Vagina (tissue), 2 donors: ENCODE data around the gene MT1HL1.

Experiments
- POLR2AphosphoS5 ChIP-seq, 2 donors: sonication (generic); formaldehyde crosslinking; IDR thresholded peaks; one replicate each; pipeline ENCODE4 v1.9.0; 2017; ENCODE audit warnings: antibody characterized with exemption in 2 of 2, mild to moderate bottlenecking in 2 of 2, low read depth in 1 of 2; ENCODE audit not compliant: insufficient read depth in 1 of 2
- TF ChIP-seq, protein P1 (sequence below), 3 experiments: fragments of 450-650 bp in 2 of 3; fragments of 200-600 bp in 1 of 3; sonication (generic) in 1 of 3; IDR thresholded peaks; one replicate each; pipeline ENCODE4 v1.5.1; 2017 to 2019; ENCODE audit warnings: antibody characterized with exemption in 3 of 3, mild to moderate bottlenecking in 2 of 3, moderate library complexity in 2 of 3

DNA sequence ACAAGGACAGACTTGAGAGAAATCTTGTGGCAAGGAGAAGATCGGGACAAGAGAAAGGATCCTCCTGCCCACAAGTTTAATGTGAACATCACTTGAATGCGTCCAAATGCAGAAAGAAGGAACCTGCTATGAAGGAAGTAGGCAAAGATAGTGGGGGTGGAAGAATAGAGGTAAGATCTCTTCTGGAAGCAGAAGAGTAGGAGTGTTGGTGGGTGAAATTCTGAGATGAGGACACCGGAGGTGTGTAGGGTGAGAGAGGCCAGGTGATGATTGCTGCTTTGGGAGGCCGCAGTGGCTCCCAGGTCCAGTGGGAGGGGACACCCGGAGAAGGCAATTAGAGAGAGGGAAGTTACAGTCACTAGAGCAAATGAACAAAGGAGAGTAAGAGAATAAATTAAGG lies 44.6 kb upstream of the MT1HL1 start:
- TF ChIP-seq, protein P1, sequence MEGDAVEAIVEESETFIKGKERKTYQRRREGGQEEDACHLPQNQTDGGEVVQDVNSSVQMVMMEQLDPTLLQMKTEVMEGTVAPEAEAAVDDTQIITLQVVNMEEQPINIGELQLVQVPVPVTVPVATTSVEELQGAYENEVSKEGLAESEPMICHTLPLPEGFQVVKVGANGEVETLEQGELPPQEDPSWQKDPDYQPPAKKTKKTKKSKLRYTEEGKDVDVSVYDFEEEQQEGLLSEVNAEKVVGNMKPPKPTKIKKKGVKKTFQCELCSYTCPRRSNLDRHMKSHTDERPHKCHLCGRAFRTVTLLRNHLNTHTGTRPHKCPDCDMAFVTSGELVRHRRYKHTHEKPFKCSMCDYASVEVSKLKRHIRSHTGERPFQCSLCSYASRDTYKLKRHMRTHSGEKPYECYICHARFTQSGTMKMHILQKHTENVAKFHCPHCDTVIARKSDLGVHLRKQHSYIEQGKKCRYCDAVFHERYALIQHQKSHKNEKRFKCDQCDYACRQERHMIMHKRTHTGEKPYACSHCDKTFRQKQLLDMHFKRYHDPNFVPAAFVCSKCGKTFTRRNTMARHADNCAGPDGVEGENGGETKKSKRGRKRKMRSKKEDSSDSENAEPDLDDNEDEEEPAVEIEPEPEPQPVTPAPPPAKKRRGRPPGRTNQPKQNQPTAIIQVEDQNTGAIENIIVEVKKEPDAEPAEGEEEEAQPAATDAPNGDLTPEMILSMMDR (IDR thresholded peaks at IDR 0.05) = no peak
- no peak for TF ChIP-seq POLR2AphosphoS5 (IDR thresholded peaks at IDR 0.05; ENCODE audit: insufficient read depth in 1 of 2, low read depth in 1 of 2)
